ENCODE data around the gene NFE2L2. TPM values are rescaled to one million over a fixed set of nuclear protein-coding genes. Genes with fewer than 3 reads are reported as not detected.

NFE2L2 gene
- total and polyA plus RNA-seq, 2 donors (not counting 1 experiment from before 2014, with no cell fraction given): 142 to 166 TPM

GRCh38 chr2:177246000-177246399, 18.5 kb downstream of the NFE2L2 start:
- Histone ChIP-seq H3K9me3 (ENCODE audit: control insufficient read depth, insufficient read depth, low read depth, low read length) (no peaks in the 10 kb centered on the region), H3K4me1 (ENCODE audit: control insufficient read depth, extremely low read depth, insufficient read depth, low read length) (peaks cover 26% of the 10 kb centered on the region), H3K27me3 (ENCODE audit: control insufficient read depth, insufficient read depth, low read length) (no peaks in the 10 kb centered on the region), H2AFZ (ENCODE audit: low read length) (no peak overlapping the region), H3K9ac (ENCODE audit: insufficient read depth, low read length) (no peak overlapping the region), H3K4me2 (ENCODE audit: extremely low read depth, insufficient read depth, low read length) (no peak overlapping the region), H3K79me2 (ENCODE audit: control insufficient read depth, insufficient read depth, low read length) (peaks cover 94% of the 10 kb centered on the region), H3K27ac (ENCODE audit: insufficient read depth, low read length) (peak overlapping the region; percentile 45), H3K4me3 (replicated peaks in 1 of 4; ENCODE audit: control extremely low read depth in 1 of 4, insufficient read depth in 1 of 4, low read depth in 3 of 4, low read length in 4 of 4) (no peak overlapping the region), H3K36me3 (ENCODE audit: control insufficient read depth, insufficient read depth, low read length) (no peaks in the 10 kb centered on the region), H4K20me1 (ENCODE audit: control insufficient read depth, extremely low read depth, insufficient read depth, low read length) (no peaks in the 10 kb centered on the region)
- no peak for DNase-seq (ENCODE audit: low read depth in 2 of 2)
- no peak for TF ChIP-seq EZH2 (IDR thresholded peaks at IDR 0.05; ENCODE audit: low read length, missing control alignments)
- no peak for TF ChIP-seq CTCF (conservative IDR thresholded peaks at IDR 0.05 in 1 of 2, IDR thresholded peaks at IDR 0.05 in 1 of 2; ENCODE audit: low read depth in 1 of 2, low read length in 2 of 2)

DNA sequence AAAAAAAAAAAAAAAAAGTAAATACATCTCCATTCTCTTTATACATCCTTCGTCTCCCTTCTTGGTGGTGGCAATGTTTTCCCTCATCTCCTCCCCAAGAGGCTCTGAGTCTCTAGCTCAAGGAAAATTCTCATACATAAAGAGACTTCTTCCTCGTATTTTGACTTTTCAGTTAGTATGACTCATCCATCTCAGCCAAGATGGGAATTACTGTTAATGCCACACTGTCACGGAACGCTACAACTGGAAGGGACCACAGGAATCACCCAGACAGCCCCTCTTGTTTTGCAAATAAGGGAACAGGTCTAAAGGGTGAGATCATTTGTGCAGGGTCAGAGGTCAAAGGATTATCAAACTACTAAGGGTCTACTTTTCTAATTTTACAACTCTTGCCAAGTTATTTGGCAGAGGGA, 19.5 kb downstream of the NFE2L2 start:
- Histone ChIP-seq H3K27ac (ENCODE audit: insufficient read depth, low read length) (peak overlapping the region; percentile 45), H3K9ac (ENCODE audit: insufficient read depth, low read length) (no peak overlapping the region), H3K4me3 (replicated peaks in 1 of 4; ENCODE audit: control extremely low read depth in 1 of 4, insufficient read depth in 1 of 4, low read depth in 3 of 4, low read length in 4 of 4) (no peak overlapping the region), H3K27me3 (ENCODE audit: control insufficient read depth, insufficient read depth, low read length) (no peaks in the 10 kb centered on the region), H3K36me3 (ENCODE audit: control insufficient read depth, insufficient read depth, low read length) (no peaks in the 10 kb centered on the region), H3K79me2 (ENCODE audit: control insufficient read depth, insufficient read depth, low read length) (peaks cover 94% of the 10 kb centered on the region), H4K20me1 (ENCODE audit: control insufficient read depth, extremely low read depth, insufficient read depth, low read length) (no peaks in the 10 kb centered on the region), H3K9me3 (ENCODE audit: control insufficient read depth, insufficient read depth, low read depth, low read length) (no peaks in the 10 kb centered on the region), H2AFZ (ENCODE audit: low read length) (no peak overlapping the region), H3K4me2 (ENCODE audit: extremely low read depth, insufficient read depth, low read length) (no peak overlapping the region), H3K4me1 (ENCODE audit: control insufficient read depth, extremely low read depth, insufficient read depth, low read length) (peaks cover 35% of the 10 kb centered on the region)
- no peak for TF ChIP-seq CTCF (conservative IDR thresholded peaks at IDR 0.05 in 1 of 2, IDR thresholded peaks at IDR 0.05 in 1 of 2; ENCODE audit: low read depth in 1 of 2, low read length in 2 of 2)
- no peak for TF ChIP-seq EZH2 (IDR thresholded peaks at IDR 0.05; ENCODE audit: low read length, missing control alignments)
- DNase-seq (ENCODE audit: low read depth in 2 of 2): peak; percentile 66 to 88

DNA sequence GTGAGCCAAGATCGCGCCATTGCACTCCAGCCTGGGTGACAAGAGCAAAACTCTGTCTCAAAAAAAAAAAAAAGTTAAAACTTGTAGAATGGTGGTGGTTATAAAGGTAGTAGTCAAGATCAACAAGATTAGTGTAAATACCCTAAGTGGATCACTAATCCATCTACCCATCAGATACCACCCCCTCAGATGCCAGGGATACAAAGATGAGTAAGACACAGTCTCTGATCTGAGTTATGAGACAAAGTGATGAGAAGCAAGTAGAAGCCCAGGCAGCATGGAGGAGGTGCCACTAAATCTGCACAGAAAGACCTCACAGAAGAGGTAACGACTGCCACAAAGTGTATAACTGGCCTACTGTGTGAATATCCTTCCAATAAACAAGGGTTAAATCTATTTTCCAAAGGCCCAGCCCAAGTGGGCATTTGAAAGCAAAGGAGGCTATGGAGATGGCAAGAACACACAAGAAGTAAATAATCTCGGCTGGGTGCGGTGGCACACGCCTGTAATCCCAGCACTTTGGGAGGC, 20.2 kb downstream of the NFE2L2 start:
- Histone ChIP-seq H3K9me3 (ENCODE audit: control insufficient read depth, insufficient read depth, low read depth, low read length) (no peaks in the 10 kb centered on the region), H3K79me2 (ENCODE audit: control insufficient read depth, insufficient read depth, low read length) (peaks cover 94% of the 10 kb centered on the region), H4K20me1 (ENCODE audit: control insufficient read depth, extremely low read depth, insufficient read depth, low read length) (no peaks in the 10 kb centered on the region), H3K4me2 (ENCODE audit: extremely low read depth, insufficient read depth, low read length) (no peak overlapping the region), H3K27me3 (ENCODE audit: control insufficient read depth, insufficient read depth, low read length) (no peaks in the 10 kb centered on the region), H3K9ac (ENCODE audit: insufficient read depth, low read length) (no peak overlapping the region), H3K36me3 (ENCODE audit: control insufficient read depth, insufficient read depth, low read length) (no peaks in the 10 kb centered on the region), H2AFZ (ENCODE audit: low read length) (no peak overlapping the region), H3K4me3 (replicated peaks in 1 of 4; ENCODE audit: control extremely low read depth in 1 of 4, insufficient read depth in 1 of 4, low read depth in 3 of 4, low read length in 4 of 4) (no peak overlapping the region), H3K27ac (ENCODE audit: insufficient read depth, low read length) (peak overlapping the region; percentile 45), H3K4me1 (ENCODE audit: control insufficient read depth, extremely low read depth, insufficient read depth, low read length) (peaks cover 38% of the 10 kb centered on the region)
- TF ChIP-seq EZH2 (IDR thresholded peaks at IDR 0.05; ENCODE audit: low read length, missing control alignments) (no peak), CTCF (conservative IDR thresholded peaks at IDR 0.05 in 1 of 2, IDR thresholded peaks at IDR 0.05 in 1 of 2; ENCODE audit: low read depth in 1 of 2, low read length in 2 of 2) (no peak)
- DNase-seq (ENCODE audit: low read depth in 2 of 2): no peak

All from fibroblast of lung (primary cell).